ENCODE measurements around the gene RTEL1. TPM values are rescaled to one million over a fixed set of nuclear protein-coding genes. Genes with fewer than 3 reads are reported as not detected.
"Not testable (repeated sequence)": the region's sequence is repeated elsewhere in the genome, so short reads cannot be mapped to it uniquely, and the experiment has no call there.

RTEL1 gene
- polyA plus RNA-seq, 1 of the 3 experiments (the other 2 are of a cell fraction): 9.9 TPM

DNA sequence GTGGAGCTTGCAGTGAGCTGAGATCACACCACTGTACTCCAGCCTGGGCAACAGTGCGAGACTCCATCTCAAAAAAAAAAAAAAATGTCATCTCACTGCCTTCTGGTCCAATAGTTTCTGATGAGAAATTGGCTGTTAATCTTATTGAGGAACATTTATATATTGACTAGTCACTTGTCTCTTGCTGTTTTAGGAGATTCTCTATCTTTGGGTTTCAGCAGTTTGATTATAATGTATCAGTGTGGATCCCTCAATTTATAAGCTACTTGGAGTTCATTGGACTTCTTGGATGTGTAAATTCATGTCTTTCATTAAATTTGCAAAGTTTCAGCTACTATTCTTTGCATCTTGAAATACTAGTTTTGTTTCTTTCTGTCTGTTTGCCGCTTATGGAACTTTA lies 60.9 kb downstream of the RTEL1 start:
- POLR2A ChIA-PET: interaction anchor here (1.0 kb wide), 1 partner anchor 11 kb away, joined by 3 read pairs; the partner anchor contains the start of genes ARFRP1 and ZGPAT
- TF ChIP-seq, protein P1, sequence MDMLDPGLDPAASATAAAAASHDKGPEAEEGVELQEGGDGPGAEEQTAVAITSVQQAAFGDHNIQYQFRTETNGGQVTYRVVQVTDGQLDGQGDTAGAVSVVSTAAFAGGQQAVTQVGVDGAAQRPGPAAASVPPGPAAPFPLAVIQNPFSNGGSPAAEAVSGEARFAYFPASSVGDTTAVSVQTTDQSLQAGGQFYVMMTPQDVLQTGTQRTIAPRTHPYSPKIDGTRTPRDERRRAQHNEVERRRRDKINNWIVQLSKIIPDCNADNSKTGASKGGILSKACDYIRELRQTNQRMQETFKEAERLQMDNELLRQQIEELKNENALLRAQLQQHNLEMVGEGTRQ (IDR thresholded peaks at IDR 0.05; ENCODE audit: borderline replicate concordance, low read depth, low read length): no peak
- TF ChIP-seq RCOR1 (IDR thresholded peaks at IDR 0.05; ENCODE audit: low read length) (no peak), FOXJ3 (CRISPR knock-in tag; IDR thresholded peaks at IDR 0.05) (no peak), GATA2 (CRISPR knock-in tag; IDR thresholded peaks at IDR 0.05) (no peak), MXI1 (IDR thresholded peaks at IDR 0.05; ENCODE audit: low read depth, low read length) (no peak), TAF1 (IDR thresholded peaks at IDR 0.05; ENCODE audit: borderline replicate concordance, low read depth, low read length) (no peak)
- TF ChIP-seq, protein P2, sequence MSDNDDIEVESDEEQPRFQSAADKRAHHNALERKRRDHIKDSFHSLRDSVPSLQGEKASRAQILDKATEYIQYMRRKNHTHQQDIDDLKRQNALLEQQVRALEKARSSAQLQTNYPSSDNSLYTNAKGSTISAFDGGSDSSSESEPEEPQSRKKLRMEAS (IDR thresholded peaks at IDR 0.05; ENCODE audit: low read depth): no peak

DNA sequence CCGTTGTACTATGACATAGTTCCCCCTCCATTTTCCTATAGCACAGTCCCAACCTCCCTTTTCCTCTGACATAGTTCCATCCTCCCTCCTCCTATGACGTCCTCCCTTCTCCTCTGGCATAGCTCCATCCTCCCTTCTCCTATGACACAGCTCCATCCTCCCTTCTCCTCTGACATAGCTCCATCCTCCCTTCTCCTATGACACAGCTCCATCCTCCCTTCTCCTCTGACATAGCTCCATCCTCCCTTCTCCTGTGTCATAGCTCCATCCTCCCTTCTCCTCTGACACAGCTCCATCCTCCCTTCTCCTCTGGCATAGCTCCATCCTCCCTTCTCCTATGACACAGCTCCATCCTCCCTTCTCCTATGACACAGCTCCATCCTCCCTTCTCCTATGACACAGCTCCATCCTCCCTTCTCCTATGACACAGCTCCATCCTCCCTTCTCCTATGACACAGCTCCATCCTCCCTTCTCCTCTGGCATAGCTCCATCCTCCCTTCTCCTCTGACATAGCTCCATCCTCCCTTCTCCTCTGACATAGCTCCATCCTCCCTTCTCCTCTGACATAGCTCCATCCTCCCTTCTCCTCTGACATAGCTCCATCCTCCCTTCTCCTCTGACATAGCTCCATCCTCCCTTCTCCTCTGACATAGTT lies 65.0 kb downstream of the RTEL1 start:
- not testable (repeated sequence) for H3K9me2 ChIP-seq; H2AFZ ChIP-seq (ENCODE audit: low read depth); H3K27me3 ChIP-seq (ENCODE audit: insufficient read depth); DNase-seq; H3K4me2 ChIP-seq; H3K4me1 ChIP-seq (ENCODE audit: control insufficient read depth in 1 of 2, insufficient read depth in 2 of 2, low read depth in 1 of 2, low read length in 1 of 2); H3K9me3 ChIP-seq; H4K20me1 ChIP-seq (ENCODE audit: insufficient read depth); H3K4me3 ChIP-seq (ENCODE audit: low read depth in 2 of 2, low read length in 1 of 2); H3K9ac ChIP-seq; H3F3A ChIP-seq (replicated peaks; ENCODE audit: insufficient read depth); H3K27ac ChIP-seq (ENCODE audit: low read depth in 2 of 2, low read length in 1 of 2)
- POLR2A ChIA-PET: interaction anchor here (1.1 kb wide), 2 partner anchors 15 kb away, joined by 3 to 4 read pairs; partner anchors contain the start of genes ARFRP1 and ZGPAT
- CTCF ChIA-PET: interaction anchor here (1.8 kb wide), 1 partner anchor 52 kb away, joined by 8 read pairs; no protein-coding TSS in a partner anchor
- H3K36me3 ChIP-seq (replicated peaks in 1 of 2; ENCODE audit: control insufficient read depth in 1 of 2, insufficient read depth in 2 of 2, low read length in 1 of 2): peaks cover 14 to 58% of the 10 kb centered on the region in 2 experiments
- WGBS (ENCODE audit: low lambda C conversion rate): 95% methylated on average over 2 of the region's 2 CpGs
- H3K79me2 ChIP-seq (ENCODE audit: insufficient read depth): peaks cover 88% of the 10 kb centered on the region

More for the DNA sequence above, 60.9 kb downstream of the RTEL1 start:
- Histone ChIP-seq H3K27me3 (ENCODE audit: insufficient read depth) (no peaks in the 10 kb centered on the region), H3K27ac (ENCODE audit: low read depth in 2 of 2, low read length in 1 of 2) (no peak overlapping the region), H2AFZ (ENCODE audit: low read depth) (no peak overlapping the region), H3K9ac (no peak overlapping the region), H4K20me1 (ENCODE audit: insufficient read depth) (no peaks in the 10 kb centered on the region), H3K79me2 (ENCODE audit: insufficient read depth) (peaks cover 89% of the 10 kb centered on the region), H3K4me1 (ENCODE audit: control insufficient read depth in 1 of 2, insufficient read depth in 2 of 2, low read depth in 1 of 2, low read length in 1 of 2) (no peaks in the 10 kb centered on the region), H3K9me2 (no peaks in the 10 kb centered on the region), H3F3A (replicated peaks; ENCODE audit: insufficient read depth) (no peaks in the 10 kb centered on the region), H3K9me3 (no peaks in the 10 kb centered on the region), H3K36me3 (replicated peaks in 1 of 2; ENCODE audit: control insufficient read depth in 1 of 2, insufficient read depth in 2 of 2, low read length in 1 of 2) (peaks cover 15 to 70% of the 10 kb centered on the region in 2 experiments), H3K4me2 (no peak overlapping the region), H3K4me3 (ENCODE audit: low read depth in 2 of 2, low read length in 1 of 2) (no peak overlapping the region)
- CTCF ChIA-PET: interaction anchor here (1.0 kb wide), 1 partner anchor 57 kb away, joined by 3 read pairs; no protein-coding TSS in a partner anchor
- no peak for DNase-seq
- 95% methylated on average over 2 of the region's 2 CpGs for WGBS (ENCODE audit: low lambda C conversion rate)

DNA sequence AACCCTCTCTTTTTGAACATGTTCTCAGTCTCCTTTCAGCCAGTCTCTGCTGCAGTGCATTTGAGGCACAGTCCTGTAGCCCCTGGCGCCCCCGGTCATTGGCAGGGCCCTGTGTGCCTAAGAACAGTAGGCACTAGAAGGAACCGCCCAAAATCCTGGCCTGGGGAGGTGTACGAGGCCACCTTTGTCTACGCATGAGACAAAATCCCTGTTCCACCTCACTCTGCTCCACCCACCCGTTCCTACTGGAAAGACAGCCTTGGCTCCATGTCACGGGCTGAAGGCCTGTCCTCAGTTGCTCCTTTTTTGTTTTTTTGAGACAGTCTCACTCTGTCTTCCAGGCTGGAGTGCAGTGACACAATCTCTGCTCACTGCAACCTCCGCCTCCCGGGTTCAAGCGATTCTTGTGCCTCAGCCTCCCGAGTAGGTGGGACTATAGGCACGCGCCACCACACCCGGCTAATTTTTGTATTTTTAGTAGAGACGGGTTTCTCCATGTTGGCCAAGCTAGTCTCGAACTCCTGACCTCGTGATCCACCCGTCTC lies 72.1 kb downstream of the RTEL1 start:
- H3K4me2 ChIP-seq; H3K9me2 ChIP-seq; DNase-seq; H4K20me1 ChIP-seq (ENCODE audit: insufficient read depth); H3K27me3 ChIP-seq (ENCODE audit: insufficient read depth); H3K9ac ChIP-seq; H3K4me1 ChIP-seq (ENCODE audit: control insufficient read depth in 1 of 2, insufficient read depth in 2 of 2, low read depth in 1 of 2, low read length in 1 of 2); H3K4me3 ChIP-seq (ENCODE audit: low read depth in 2 of 2, low read length in 1 of 2); H3K9me3 ChIP-seq; H3K27ac ChIP-seq (ENCODE audit: low read depth in 2 of 2, low read length in 1 of 2); H2AFZ ChIP-seq (ENCODE audit: low read depth); POLR2A ChIA-PET; CTCF ChIA-PET: not testable (repeated sequence)
- Histone ChIP-seq H3K79me2 (ENCODE audit: insufficient read depth) (peaks cover 63% of the 10 kb centered on the region), H3K36me3 (replicated peaks in 1 of 2; ENCODE audit: control insufficient read depth in 1 of 2, insufficient read depth in 2 of 2, low read length in 1 of 2) (peaks cover 15 to 28% of the 10 kb centered on the region in 2 experiments), H3F3A (replicated peaks; ENCODE audit: insufficient read depth) (peaks cover 16% of the 10 kb centered on the region)
- 96% methylated on average over 18 of the region's 18 CpGs for WGBS (ENCODE audit: low lambda C conversion rate)

Measured in SK-N-SH (cell line).